SK-N-SH (cell line): Measurements from ENCODE around the gene KIFAP3. TPM values are rescaled to one million over a fixed set of nuclear protein-coding genes. Genes with fewer than 3 reads are reported as not detected.

Source experiments
- CTCF ChIA-PET: fragments of 300-600, 350-600 bp; formaldehyde crosslinking; extraction: SDS; loops from one replicate; lab custom pipeline; 2021; lab: Yijun Ruan, JAX
- POLR2A ChIA-PET: fragments of 350-600 bp; sonication (Branson Sonifier 250); formaldehyde crosslinking; extraction: SDS; loops from one replicate; lab custom pipeline; 2020; ENCODE audit warnings: antibody characterized with exemption, inconsistent platforms; lab: Yijun Ruan, JAX
- DNase-seq: peaks from one replicate; pipeline ENCODE4 v3.0.0; 2012
- H2AFZ ChIP-seq: fragments of 200-600 bp; sonication (generic); 2 replicates; pipeline ENCODE4 v1.8.1; 2016; ENCODE audit warnings: antibody characterized with exemption, mild to moderate bottlenecking, low read depth
- H3F3A ChIP-seq: fragments of 200-600 bp; sonication (generic); replicated peaks from 2 replicates; pipeline ENCODE3; 2016; ENCODE audit warnings: antibody characterized with exemption, mild to moderate bottlenecking; ENCODE audit not compliant: insufficient read depth
- H3K27ac ChIP-seq, 2 experiments: fragments of 200-500 bp in 1 of 2; fragments of 200-600 bp in 1 of 2; sonication (Bioruptor generic) in 1 of 2; sonication (generic), shearing (Covaris generic) in 1 of 2; 2 replicates each; pipeline versions ENCODE4 v1.5.1 to v1.6.1; 2014 to 2016; ENCODE audit warnings: low read depth in 2 of 2, inconsistent platforms in 1 of 2, low read length in 1 of 2, mild to moderate bottlenecking in 1 of 2, mixed read lengths in 1 of 2
- H3K27me3 ChIP-seq: fragments of 200-600 bp; sonication (generic), shearing (Covaris generic); 2 replicates; pipeline ENCODE4 v1.6.1; 2016; ENCODE audit warnings: mixed run types; ENCODE audit not compliant: insufficient read depth
- H3K36me3 ChIP-seq, 2 experiments: fragments of 200-500 bp in 1 of 2; fragments of 200-600 bp in 1 of 2; sonication (Bioruptor generic) in 1 of 2; sonication (generic) in 1 of 2; replicated peaks in 1 of 2; 2 replicates each; pipeline versions ENCODE3 to v1.5.1; 2014 to 2016; ENCODE audit warnings: low read length in 1 of 2, mild to moderate bottlenecking in 1 of 2; ENCODE audit not compliant: insufficient read depth in 2 of 2, control insufficient read depth in 1 of 2
- H3K4me1 ChIP-seq, 2 experiments: fragments of 200-500 bp in 1 of 2; fragments of 200-600 bp in 1 of 2; sonication (Bioruptor generic) in 1 of 2; sonication (generic), shearing (Covaris generic) in 1 of 2; 2 replicates each; pipeline versions ENCODE4 v1.5.1 to v1.6.1; 2014 to 2016; ENCODE audit warnings: low read depth in 1 of 2, low read length in 1 of 2, mixed run types in 1 of 2; ENCODE audit not compliant: insufficient read depth in 2 of 2, control insufficient read depth in 1 of 2
- H3K4me2 ChIP-seq: fragments of 200-600 bp; sonication (generic), shearing (Covaris generic); 2 replicates; pipeline ENCODE4 v1.6.1; 2017; ENCODE audit warnings: mixed run types
- H3K4me3 ChIP-seq, 2 experiments: fragments of 200-500 bp in 1 of 2; fragments of 200-600 bp in 1 of 2; sonication (Bioruptor generic) in 1 of 2; sonication (generic), shearing (Covaris generic) in 1 of 2; 2 replicates each; pipeline versions ENCODE4 v1.5.1 to v1.8.1; 2014 to 2016; ENCODE audit warnings: low read depth in 2 of 2, inconsistent platforms in 1 of 2, low read length in 1 of 2, mild to moderate bottlenecking in 1 of 2, mixed read lengths in 1 of 2, moderate library complexity in 1 of 2
- H3K79me2 ChIP-seq: fragments of 200-600 bp; sonication (generic); 2 replicates; pipeline ENCODE4 v1.8.1; 2017; ENCODE audit warnings: mild to moderate bottlenecking; ENCODE audit not compliant: insufficient read depth
- H3K9ac ChIP-seq: fragments of 200-600 bp; sonication (generic); 2 replicates; pipeline ENCODE4 v1.6.1; 2017; ENCODE audit warnings: mixed run types
- H3K9me2 ChIP-seq: fragments of 200-600 bp; sonication (generic); 2 replicates; pipeline ENCODE4 v1.6.1; 2017; ENCODE audit warnings: mixed run types
- H3K9me3 ChIP-seq: fragments of 200-600 bp; sonication (generic); 2 replicates; pipeline ENCODE4 v1.6.1; 2017; ENCODE audit warnings: mixed run types, mild to moderate bottlenecking, moderate library complexity
- H4K20me1 ChIP-seq: fragments of 200-600 bp; sonication (generic); 2 replicates; pipeline ENCODE4 v1.6.1; 2017; ENCODE audit warnings: mild to moderate bottlenecking, mixed run types; ENCODE audit not compliant: insufficient read depth
- CHD2 ChIP-seq: fragments of 150-350 bp; IDR thresholded peaks from 2 replicates; pipeline ENCODE4 v1.6.1; 2018; ENCODE audit warnings: low read length; ENCODE audit not compliant: partially characterized antibody
- ELF1 ChIP-seq: IDR thresholded peaks from 2 replicates; pipeline ENCODE4 v1.4.0; 2012
- EZH2phosphoT487 ChIP-seq: fragments of 200-600 bp; sonication (generic); IDR thresholded peaks from 2 replicates; pipeline ENCODE4 v1.6.1; 2017; ENCODE audit warnings: low read depth, mixed run types, mild to moderate bottlenecking, antibody characterized with exemption, moderate library complexity, borderline replicate concordance
- FOXJ3 ChIP-seq: sonication (generic); formaldehyde crosslinking; IDR thresholded peaks from 2 replicates; pipeline ENCODE4 v1.5.1; 2020; ENCODE audit warnings: mild to moderate bottlenecking, missing genetic modification reagents
- GABPA ChIP-seq: IDR thresholded peaks from 2 replicates; pipeline ENCODE4 v1.4.0; 2012; ENCODE audit warnings: low read depth, mild to moderate bottlenecking
- GATA2 ChIP-seq: sonication (generic); formaldehyde crosslinking; IDR thresholded peaks from 2 replicates; pipeline ENCODE4 v1.5.0; 2020; ENCODE audit warnings: mild to moderate bottlenecking, missing genetic modification reagents
- JUND ChIP-seq: IDR thresholded peaks from 2 replicates; pipeline ENCODE4 v1.4.0; 2012
- MEF2A ChIP-seq: IDR thresholded peaks from 2 replicates; pipeline ENCODE4 v1.4.0; 2012; ENCODE audit warnings: low read depth, borderline replicate concordance
- NFIC ChIP-seq: IDR thresholded peaks from 2 replicates; pipeline ENCODE4 v1.4.0; 2012; ENCODE audit warnings: borderline replicate concordance
- RCOR1 ChIP-seq: fragments of 150-350 bp; IDR thresholded peaks from 2 replicates; pipeline ENCODE4 v1.6.1; 2017; ENCODE audit warnings: antibody characterized with exemption, low read length
- RFX5 ChIP-seq: IDR thresholded peaks from 2 replicates; pipeline ENCODE4 v1.6.1; 2012; ENCODE audit warnings: mild to moderate bottlenecking, improper control_type of control experiment, low read length
- RXRA ChIP-seq: IDR thresholded peaks from 2 replicates; pipeline ENCODE4 v1.4.0; 2012; ENCODE audit warnings: low read depth, mild to moderate bottlenecking, borderline replicate concordance
- SIN3A ChIP-seq: IDR thresholded peaks from 2 replicates; pipeline ENCODE4 v1.6.1; 2012; ENCODE audit warnings: low read depth, mild to moderate bottlenecking, low read length, moderate library complexity, borderline replicate concordance
- SMC3 ChIP-seq: IDR thresholded peaks from 2 replicates; pipeline ENCODE4 v1.6.1; 2012; ENCODE audit warnings: low read depth, low read length, improper control_type of control experiment
- TAF1 ChIP-seq: IDR thresholded peaks from 2 replicates; pipeline ENCODE4 v1.6.1; 2012; ENCODE audit warnings: low read depth, mild to moderate bottlenecking, low read length, moderate library complexity, borderline replicate concordance
- TEAD4 ChIP-seq: IDR thresholded peaks from 2 replicates; pipeline ENCODE4 v1.4.0; 2012; ENCODE audit warnings: mild to moderate bottlenecking, borderline replicate concordance; ENCODE audit not compliant: insufficient read depth
- WGBS: methylation state at CpG from one replicate; pipeline ENCODE4 v1.1.6; 2017; ENCODE audit warnings: low lambda C conversion rate; 5-methylcytosine and 5-hydroxymethylcytosine counted together
- polyA plus RNA-seq, 3 experiments: library from polyadenylated mRNA; depleted of rRNA; stranded (reverse); fragments of >200 nt; gene quantifications; 2 replicates each; pipeline ENCODE4 v1.2.3, GENCODE V29; 2012
- TF ChIP-seq, protein P1 (sequence below): IDR thresholded peaks from 2 replicates; pipeline ENCODE4; 2012
- TF ChIP-seq, protein P2 (sequence below): IDR thresholded peaks from 2 replicates; pipeline ENCODE4 v1.4.0; 2012; ENCODE audit warnings: low read depth, borderline replicate concordance

KIFAP3 gene
- polyA plus RNA-seq, 1 of the 3 experiments (the other 2 are of a cell fraction) = 10.7 TPM

DNA sequence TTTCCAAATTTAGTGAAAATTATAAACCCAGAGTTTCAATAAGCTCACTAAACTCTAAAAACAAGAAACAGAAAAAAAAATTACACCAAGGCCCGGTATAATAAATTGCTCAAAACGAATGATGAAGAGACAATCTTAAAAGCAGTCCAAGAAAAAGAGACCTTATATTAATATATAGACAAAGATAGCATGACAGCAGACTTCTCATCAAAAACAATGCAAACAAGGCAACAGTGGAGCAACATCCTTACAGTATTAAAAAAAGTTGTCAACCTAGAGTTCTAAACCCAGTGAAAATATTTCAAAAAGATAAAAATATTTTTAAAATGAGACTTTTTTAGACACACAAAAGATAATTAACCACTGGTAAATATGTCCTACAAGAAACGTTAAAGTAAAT, 46.7 kb downstream of the KIFAP3 start:
- peaks cover 19 to 69% of the 10 kb centered on the region in 2 experiments for H3K36me3 ChIP-seq
- 67% methylated on average over 3 of the region's 3 CpGs for WGBS
- H2AFZ ChIP-seq = no peak overlapping the region
- peaks cover 25% of the 10 kb centered on the region for H3K9me3 ChIP-seq
- H3K79me2 ChIP-seq = no peaks in the 10 kb centered on the region
- no peak overlapping the region for H3K4me2 ChIP-seq
- no peak for DNase-seq
- no peak overlapping the region for H3K4me3 ChIP-seq
- POLR2A ChIA-PET = no interaction called here
- H3K4me1 ChIP-seq = no peaks in the 10 kb centered on the region; a peak in 1 of 4 replicates
- no peak overlapping the region for H3K27ac ChIP-seq
- peaks cover 16% of the 10 kb centered on the region for H3F3A ChIP-seq
- no peaks in the 10 kb centered on the region for H3K9me2 ChIP-seq
- H3K9ac ChIP-seq = no peak overlapping the region
- TF ChIP-seq NFIC (no peak), CHD2 (no peak), JUND (no peak), RXRA (no peak), RFX5 (no peak), GATA2 (no peak), TEAD4 (no peak), ELF1 (no peak), TAF1 (no peak), MEF2A (no peak), EZH2phosphoT487 (no peak), FOXJ3 (CRISPR knock-in tag) (no peak)
- TF ChIP-seq, all 33 proteins: peak for 0
- H4K20me1 ChIP-seq = no peaks in the 10 kb centered on the region
- no peaks in the 10 kb centered on the region for H3K27me3 ChIP-seq
- CTCF ChIA-PET = interaction anchor here (1.3 kb wide), 1 partner anchor 99 kb away, joined by 3 read pairs; no protein-coding TSS in a partner anchor

DNA sequence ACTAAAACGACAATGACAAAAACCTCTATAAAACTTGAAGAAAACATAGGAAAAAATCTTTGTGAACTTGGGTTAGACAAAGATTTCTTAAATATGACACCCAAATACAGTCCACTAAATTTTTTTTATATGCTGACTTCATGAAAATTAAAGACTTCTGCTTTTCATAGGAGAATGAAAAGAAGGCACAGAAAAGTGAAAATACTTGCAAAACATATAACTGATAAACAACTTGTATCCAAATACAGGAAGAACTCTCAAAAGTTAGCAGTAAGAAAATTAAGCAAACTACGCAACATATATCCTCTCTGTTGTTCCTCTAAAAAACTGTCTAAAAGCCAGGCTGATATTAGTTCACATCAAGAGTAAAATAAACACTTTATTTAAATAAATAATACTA, 53.6 kb downstream of the KIFAP3 start:
- H3K9ac ChIP-seq = no peak overlapping the region
- no peaks in the 10 kb centered on the region for H3K79me2 ChIP-seq
- H3K9me3 ChIP-seq = peaks cover 5% of the 10 kb centered on the region; the same call in 1 of the 2 replicates
- no peak overlapping the region for H3K27ac ChIP-seq
- no peak for DNase-seq
- no peaks in the 10 kb centered on the region for H3K27me3 ChIP-seq
- H3K4me2 ChIP-seq = no peak overlapping the region
- H3K36me3 ChIP-seq = peaks cover 21 to 29% of the 10 kb centered on the region in 2 experiments
- no peak overlapping the region for H2AFZ ChIP-seq
- H3K4me1 ChIP-seq = no peaks in the 10 kb centered on the region
- ChIA-PET CTCF (no interaction called here), POLR2A (no interaction called here)
- 86% methylated on average over 2 of the region's 2 CpGs for WGBS
- H3F3A ChIP-seq = no peaks in the 10 kb centered on the region
- no peak overlapping the region for H3K4me3 ChIP-seq
- H3K9me2 ChIP-seq = no peaks in the 10 kb centered on the region
- TF ChIP-seq, protein P1, sequence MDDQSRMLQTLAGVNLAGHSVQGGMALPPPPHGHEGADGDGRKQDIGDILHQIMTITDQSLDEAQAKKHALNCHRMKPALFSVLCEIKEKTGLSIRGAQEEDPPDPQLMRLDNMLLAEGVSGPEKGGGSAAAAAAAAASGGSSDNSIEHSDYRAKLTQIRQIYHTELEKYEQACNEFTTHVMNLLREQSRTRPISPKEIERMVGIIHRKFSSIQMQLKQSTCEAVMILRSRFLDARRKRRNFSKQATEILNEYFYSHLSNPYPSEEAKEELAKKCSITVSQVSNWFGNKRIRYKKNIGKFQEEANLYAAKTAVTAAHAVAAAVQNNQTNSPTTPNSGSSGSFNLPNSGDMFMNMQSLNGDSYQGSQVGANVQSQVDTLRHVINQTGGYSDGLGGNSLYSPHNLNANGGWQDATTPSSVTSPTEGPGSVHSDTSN = no peak
- TF ChIP-seq MEF2A = no peak
- H4K20me1 ChIP-seq = no peaks in the 10 kb centered on the region

DNA sequence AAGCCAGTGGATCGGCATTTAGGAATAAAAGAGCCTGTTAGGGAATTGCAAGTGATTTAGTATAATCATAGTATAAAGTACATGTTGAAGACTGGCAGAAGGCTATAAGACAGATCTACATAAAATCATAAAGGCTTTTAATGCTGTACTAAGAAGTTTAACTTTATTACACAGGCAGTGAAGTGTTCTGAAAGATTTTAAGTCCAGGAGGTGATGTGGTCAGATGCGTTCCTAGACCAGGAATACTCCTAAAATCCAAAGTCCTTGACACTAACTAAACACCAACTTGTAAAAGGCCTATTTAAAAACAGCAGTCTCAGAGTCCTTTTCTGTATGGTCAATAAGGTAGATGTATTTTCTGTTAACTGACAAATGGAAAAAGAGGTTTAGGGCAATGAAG, 57.0 kb downstream of the KIFAP3 start:
- Histone ChIP-seq H3K9me2 (no peaks in the 10 kb centered on the region), H3K27ac (no peak overlapping the region), H3K9me3 (no peaks in the 10 kb centered on the region; the same call in 1 of the 2 replicates), H3F3A (no peaks in the 10 kb centered on the region), H4K20me1 (no peaks in the 10 kb centered on the region), H2AFZ (no peak overlapping the region), H3K4me3 (no peak overlapping the region), H3K4me2 (no peak overlapping the region), H3K4me1 (no peaks in the 10 kb centered on the region), H3K27me3 (no peaks in the 10 kb centered on the region), H3K9ac (no peak overlapping the region), H3K79me2 (no peaks in the 10 kb centered on the region), H3K36me3 (peaks cover 19 to 20% of the 10 kb centered on the region in 2 experiments)
- no peak for TF ChIP-seq ELF1
- TF ChIP-seq CHD2 = no peak
- TF ChIP-seq GABPA = no peak
- TF ChIP-seq RXRA = no peak
- TF ChIP-seq, protein P2, sequence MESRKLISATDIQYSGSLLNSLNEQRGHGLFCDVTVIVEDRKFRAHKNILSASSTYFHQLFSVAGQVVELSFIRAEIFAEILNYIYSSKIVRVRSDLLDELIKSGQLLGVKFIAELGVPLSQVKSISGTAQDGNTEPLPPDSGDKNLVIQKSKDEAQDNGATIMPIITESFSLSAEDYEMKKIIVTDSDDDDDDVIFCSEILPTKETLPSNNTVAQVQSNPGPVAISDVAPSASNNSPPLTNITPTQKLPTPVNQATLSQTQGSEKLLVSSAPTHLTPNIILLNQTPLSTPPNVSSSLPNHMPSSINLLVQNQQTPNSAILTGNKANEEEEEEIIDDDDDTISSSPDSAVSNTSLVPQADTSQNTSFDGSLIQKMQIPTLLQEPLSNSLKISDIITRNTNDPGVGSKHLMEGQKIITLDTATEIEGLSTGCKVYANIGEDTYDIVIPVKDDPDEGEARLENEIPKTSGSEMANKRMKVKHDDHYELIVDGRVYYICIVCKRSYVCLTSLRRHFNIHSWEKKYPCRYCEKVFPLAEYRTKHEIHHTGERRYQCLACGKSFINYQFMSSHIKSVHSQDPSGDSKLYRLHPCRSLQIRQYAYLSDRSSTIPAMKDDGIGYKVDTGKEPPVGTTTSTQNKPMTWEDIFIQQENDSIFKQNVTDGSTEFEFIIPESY = no peak
- no peak for TF ChIP-seq SMC3
- no peak for TF ChIP-seq EZH2phosphoT487
- TF ChIP-seq RCOR1 = no peak
- TF ChIP-seq SIN3A = no peak
- CTCF ChIA-PET = interaction anchor here (0.6 kb wide), 1 partner anchor 701 kb away, joined by 3 read pairs; no protein-coding TSS in a partner anchor
- DNase-seq = no peak
- POLR2A ChIA-PET = no interaction called here
- WGBS = 92% methylated on average over 2 of the region's 2 CpGs
